Esophagus squamous epithelium (tissue), 4 donors: ENCODE data around the gene NRP2.

Experiments
- CTCF ChIP-seq, 6 experiments: fragments of 450-650 bp in 4 of 6; fragments of 200-600 bp in 2 of 6; sonication (generic) in 2 of 6; IDR thresholded peaks; one replicate each; pipeline ENCODE4 v1.5.1; 2016 to 2019; ENCODE audit warnings: antibody characterized with exemption in 6 of 6, mild to moderate bottlenecking in 4 of 6, moderate library complexity in 4 of 6
- POLR2A ChIP-seq, 4 donors: fragments of 450-650 bp; IDR thresholded peaks; one replicate each; pipeline ENCODE4 v1.6.1; 2017; ENCODE audit warnings: antibody characterized with exemption in 4 of 4, mild to moderate bottlenecking in 4 of 4, moderate library complexity in 3 of 4

- TF ChIP-seq CTCF (IDR thresholded peaks at IDR 0.05): peak in 1 of 6 experiments; percentile 11
- TF ChIP-seq POLR2A (IDR thresholded peaks at IDR 0.05): peak in 1 of 4 donors; percentile 28
Measured at GRCh38 chr2:205686783-205687640, 4.7 kb downstream of the NRP2 start.
